ENCODE measurements around the gene LAS1L.

LAS1L gene

GRCh38 chrX:65545456-65545855 is 10.9 kb upstream of the LAS1L start:
- Mint-ChIP-seq H3K4me1 (no peaks in the 10 kb centered on the region), H3K4me3 (no peak overlapping the region), H3K9me3 (peaks cover 4% of the 10 kb centered on the region), H3K36me3 (ENCODE audit: low read depth) (no peaks in the 10 kb centered on the region), H3K27ac (no peak overlapping the region), H3K27me3 (ENCODE audit: low read depth) (no peaks in the 10 kb centered on the region)
- no peak for TF ChIP-seq CTCF (IDR thresholded peaks at IDR 0.05; ENCODE audit: unreplicated experiment in 3 of 3)

GRCh38 chrX:65537229-65537628 is 2.6 kb upstream of the LAS1L start:
- Mint-ChIP-seq H3K27ac (no peak overlapping the region), H3K4me3 (no peak overlapping the region), H3K27me3 (ENCODE audit: low read depth) (no peaks in the 10 kb centered on the region), H3K4me1 (peaks cover 13% of the 10 kb centered on the region), H3K9me3 (peaks cover 9% of the 10 kb centered on the region), H3K36me3 (ENCODE audit: low read depth) (no peaks in the 10 kb centered on the region)
- TF ChIP-seq CTCF (IDR thresholded peaks at IDR 0.05; ENCODE audit: unreplicated experiment in 3 of 3), result no peak

- Mint-ChIP-seq H3K4me1 (peaks cover 13% of the 10 kb centered on the region), H3K27me3 (ENCODE audit: low read depth) (no peaks in the 10 kb centered on the region), H3K27ac (no peak overlapping the region), H3K4me3 (no peak overlapping the region), H3K36me3 (ENCODE audit: low read depth) (peaks cover 4% of the 10 kb centered on the region), H3K9me3 (peaks cover 9% of the 10 kb centered on the region)
- no peak for TF ChIP-seq CTCF (IDR thresholded peaks at IDR 0.05; ENCODE audit: unreplicated experiment in 3 of 3)
Observed at GRCh38 chrX:65536291-65536690, 1.7 kb upstream of the LAS1L start.

GRCh38 chrX:65532016-65532415 is 2.6 kb downstream of the LAS1L start:
- peaks cover 21% of the 10 kb centered on the region for H3K36me3 Mint-ChIP-seq (ENCODE audit: low read depth)

GRCh38 chrX:65528705-65529340 is 5.8 kb downstream of the LAS1L start:
- H3K27me3 Mint-ChIP-seq (ENCODE audit: low read depth), result no peaks in the 10 kb centered on the region
- no peak overlapping the region for H3K27ac Mint-ChIP-seq
- no peak overlapping the region for H3K4me3 Mint-ChIP-seq
- H3K9me3 Mint-ChIP-seq, result peaks cover 3% of the 10 kb centered on the region
- H3K4me1 Mint-ChIP-seq, result peaks cover 8% of the 10 kb centered on the region
- H3K36me3 Mint-ChIP-seq (ENCODE audit: low read depth), result peaks cover 29% of the 10 kb centered on the region
- peak; percentile 85 to 94 (median 85) for TF ChIP-seq CTCF (IDR thresholded peaks at IDR 0.05; ENCODE audit: unreplicated experiment in 3 of 3)

More at GRCh38 chrX:65532016-65532415, 2.6 kb downstream of the LAS1L start:
- Mint-ChIP-seq H3K9me3 (no peaks in the 10 kb centered on the region), H3K27ac (no peak overlapping the region), H3K27me3 (ENCODE audit: low read depth) (no peaks in the 10 kb centered on the region), H3K4me1 (peaks cover 13% of the 10 kb centered on the region), H3K4me3 (peak overlapping the region in 2 of 3 experiments; percentile 99 to 100)
- no peak for TF ChIP-seq CTCF (IDR thresholded peaks at IDR 0.05; ENCODE audit: unreplicated experiment in 3 of 3)

GRCh38 chrX:65528293-65528692 is 6.3 kb downstream of the LAS1L start:
- Mint-ChIP-seq H3K27me3 (ENCODE audit: low read depth) (no peaks in the 10 kb centered on the region), H3K36me3 (ENCODE audit: low read depth) (peaks cover 29% of the 10 kb centered on the region), H3K27ac (no peak overlapping the region), H3K4me3 (no peak overlapping the region), H3K9me3 (peaks cover 3% of the 10 kb centered on the region), H3K4me1 (peaks cover 8% of the 10 kb centered on the region)
- TF ChIP-seq CTCF (IDR thresholded peaks at IDR 0.05; ENCODE audit: unreplicated experiment in 3 of 3), result no peak
